ENCODE data around the gene ROR1. TPM values are rescaled to one million over a fixed set of nuclear protein-coding genes. Genes with fewer than 3 reads are reported as not detected.
A peak's percentile ranks its signal among the peaks of the same experiment; 100 is the strongest.
"Not testable (repeated sequence)": the region's sequence is repeated elsewhere in the genome, so short reads cannot be mapped to it uniquely, and the experiment has no call there.

ROR1 gene
- polyA plus RNA-seq, 1 donor = 8.8 TPM

DNA sequence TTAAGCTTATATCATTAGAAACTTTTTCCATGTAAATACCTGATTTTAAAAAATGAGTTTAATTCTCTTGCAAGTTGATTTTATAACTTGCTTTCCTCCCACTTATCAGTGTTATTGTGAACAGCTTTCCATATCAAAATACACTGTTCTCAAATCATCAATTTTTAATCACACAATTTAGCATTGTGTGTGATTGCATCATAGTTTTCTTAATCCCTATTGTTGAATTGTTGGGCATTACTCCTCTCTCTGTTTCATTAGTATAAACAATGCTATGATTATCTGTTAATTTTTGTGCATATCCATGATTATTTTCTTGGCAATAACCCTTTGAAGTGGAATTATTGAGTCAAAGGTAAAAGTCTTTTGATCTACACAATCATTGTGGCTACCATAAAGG lies 48.7 kb downstream of the ROR1 start:
- no peak for DNase-seq (ENCODE audit: low read depth)

DNA sequence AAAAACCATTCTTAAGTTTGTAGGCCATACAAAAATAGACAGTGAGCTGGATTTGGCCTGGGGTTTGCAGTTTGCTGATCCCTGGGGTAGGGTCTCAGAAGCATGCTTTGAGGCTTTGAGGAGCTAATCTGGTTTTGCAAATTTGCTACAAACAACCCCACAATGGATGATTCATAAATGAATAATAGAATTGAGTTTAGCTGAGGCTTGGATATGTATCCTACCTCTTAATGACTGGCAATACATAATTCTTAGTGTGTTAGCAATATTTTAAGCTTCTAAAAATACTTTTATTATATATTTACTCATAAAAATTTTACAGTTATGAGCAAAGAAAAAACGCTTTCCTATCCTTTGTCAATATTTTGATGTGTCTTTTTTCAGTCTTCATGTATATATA lies 50.6 kb downstream of the ROR1 start:
- no peak for DNase-seq (ENCODE audit: low read depth)

DNA sequence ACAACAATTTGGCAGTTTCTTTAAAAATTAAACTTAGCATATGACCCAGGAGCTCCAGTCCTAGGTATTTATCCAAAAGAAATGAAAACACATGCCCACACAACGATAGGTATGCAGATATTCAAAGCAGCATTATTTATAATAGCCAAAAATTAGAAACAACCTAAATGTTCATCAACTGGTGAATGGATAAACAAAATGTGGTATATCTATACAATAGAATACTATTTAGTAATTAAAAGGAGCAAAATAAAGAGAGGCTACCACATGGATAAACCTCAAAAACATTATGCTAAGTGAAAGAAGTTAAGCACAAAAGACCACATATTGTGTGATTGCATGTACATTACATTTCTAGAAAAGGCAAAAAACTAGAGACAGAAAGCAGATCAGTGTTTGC lies 51.3 kb downstream of the ROR1 start:
- DNase-seq (ENCODE audit: low read depth) = no peak

DNA sequence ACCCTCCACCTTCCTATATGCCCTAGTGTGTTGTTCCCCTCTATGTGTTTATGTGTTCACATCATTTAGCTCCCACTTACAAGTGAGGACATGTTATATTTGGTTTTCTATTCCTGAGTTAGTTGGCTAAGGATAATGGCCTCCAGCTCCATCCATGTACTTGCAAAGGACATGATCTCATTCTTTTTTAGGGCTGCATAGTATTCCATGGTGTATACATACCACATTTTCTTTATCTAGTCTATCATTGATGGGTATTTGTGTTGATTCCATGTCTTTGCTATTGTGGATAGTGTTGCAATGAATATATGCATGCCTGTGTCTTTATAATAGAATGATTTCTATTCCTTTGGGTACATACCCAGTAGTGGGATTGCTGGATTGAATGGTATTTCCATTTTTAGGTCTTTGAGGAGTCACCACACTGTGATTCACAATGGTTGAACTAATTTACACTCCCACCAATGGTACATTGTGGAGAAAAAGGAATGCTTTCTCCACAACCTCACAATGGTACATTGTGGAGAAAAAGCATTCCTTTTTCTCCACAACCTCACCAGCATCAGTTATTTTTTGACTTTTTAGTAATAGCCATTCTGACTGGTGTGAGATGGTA lies 52.5 kb downstream of the ROR1 start:
- DNase-seq (ENCODE audit: low read depth) = not testable (repeated sequence)

DNA sequence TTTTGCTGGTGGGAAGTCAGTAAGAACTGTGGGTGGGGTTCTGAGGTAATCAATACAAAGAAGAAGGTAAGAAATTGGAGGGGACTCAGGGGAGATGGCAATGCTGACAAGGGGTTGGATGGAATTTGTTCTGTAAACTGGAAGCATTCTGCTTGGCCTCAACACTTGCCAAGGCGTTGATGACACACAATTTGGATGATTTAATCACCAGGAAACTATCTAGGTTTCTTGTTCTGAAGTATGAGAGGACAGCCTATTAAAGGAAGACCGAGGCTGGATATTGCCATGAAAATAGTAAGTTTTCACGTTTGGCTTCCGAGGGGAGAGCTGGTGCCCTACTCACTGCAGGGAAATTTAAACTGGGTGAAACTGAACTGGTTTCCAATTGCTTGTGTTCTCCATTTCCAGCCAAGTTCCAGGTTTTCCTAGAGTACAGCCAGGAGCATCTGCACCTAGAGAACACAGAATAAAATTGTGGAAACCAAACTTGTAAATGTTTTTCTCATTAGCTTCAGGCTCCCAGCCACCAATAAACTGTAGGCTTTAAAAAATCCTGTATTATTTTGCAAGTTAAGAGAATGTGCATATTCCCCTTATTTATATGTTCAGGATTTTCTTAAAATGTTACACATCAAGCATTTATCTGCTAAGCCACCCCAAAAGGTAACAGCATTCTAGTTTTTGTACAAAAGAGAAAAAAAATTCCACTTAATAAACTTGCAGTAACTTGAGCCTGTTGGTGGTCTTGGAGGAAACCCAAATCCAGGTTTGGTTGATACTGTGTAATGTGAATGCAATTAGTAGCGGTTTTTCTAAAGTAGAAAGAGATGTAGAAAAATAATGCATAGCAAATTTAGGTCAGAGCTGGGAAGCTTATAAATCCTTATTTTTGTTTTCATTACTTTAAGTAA lies 53.8 kb downstream of the ROR1 start:
- peak; percentile 29 for DNase-seq (ENCODE audit: low read depth)

DNA sequence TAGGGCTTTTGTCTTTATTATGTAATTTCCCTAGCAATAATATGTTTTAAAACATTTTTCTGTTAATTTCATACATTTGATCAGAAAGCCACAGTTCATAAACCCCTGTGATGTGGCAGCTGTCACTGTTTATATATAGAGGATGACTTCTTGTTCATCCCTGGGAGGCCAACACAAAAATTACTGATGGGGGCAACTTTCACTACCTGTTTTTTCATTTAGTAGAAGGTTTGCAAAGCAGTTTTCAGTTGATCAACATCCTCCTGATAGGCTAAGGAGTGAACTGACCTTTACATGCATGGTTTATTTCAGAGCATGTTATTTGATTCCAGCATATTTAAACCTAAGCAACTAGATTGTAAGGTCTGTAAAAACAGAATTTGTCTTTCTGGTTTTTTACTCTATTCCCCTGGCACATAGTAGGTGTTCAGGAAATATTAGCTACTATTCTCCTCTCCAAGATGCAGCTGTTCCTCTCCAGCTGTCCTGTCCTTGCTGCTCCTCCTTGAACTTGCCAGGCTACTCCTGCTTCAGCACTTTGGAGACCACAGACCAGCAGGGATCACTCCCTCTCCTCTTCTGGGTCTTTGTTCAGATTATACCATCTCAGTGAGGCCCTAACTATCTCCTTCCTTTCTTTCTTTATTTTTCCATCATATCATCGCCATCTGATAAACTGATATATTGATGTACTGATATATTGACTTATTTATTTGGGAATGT lies 54.7 kb downstream of the ROR1 start:
- no peak for DNase-seq (ENCODE audit: low read depth)

DNA sequence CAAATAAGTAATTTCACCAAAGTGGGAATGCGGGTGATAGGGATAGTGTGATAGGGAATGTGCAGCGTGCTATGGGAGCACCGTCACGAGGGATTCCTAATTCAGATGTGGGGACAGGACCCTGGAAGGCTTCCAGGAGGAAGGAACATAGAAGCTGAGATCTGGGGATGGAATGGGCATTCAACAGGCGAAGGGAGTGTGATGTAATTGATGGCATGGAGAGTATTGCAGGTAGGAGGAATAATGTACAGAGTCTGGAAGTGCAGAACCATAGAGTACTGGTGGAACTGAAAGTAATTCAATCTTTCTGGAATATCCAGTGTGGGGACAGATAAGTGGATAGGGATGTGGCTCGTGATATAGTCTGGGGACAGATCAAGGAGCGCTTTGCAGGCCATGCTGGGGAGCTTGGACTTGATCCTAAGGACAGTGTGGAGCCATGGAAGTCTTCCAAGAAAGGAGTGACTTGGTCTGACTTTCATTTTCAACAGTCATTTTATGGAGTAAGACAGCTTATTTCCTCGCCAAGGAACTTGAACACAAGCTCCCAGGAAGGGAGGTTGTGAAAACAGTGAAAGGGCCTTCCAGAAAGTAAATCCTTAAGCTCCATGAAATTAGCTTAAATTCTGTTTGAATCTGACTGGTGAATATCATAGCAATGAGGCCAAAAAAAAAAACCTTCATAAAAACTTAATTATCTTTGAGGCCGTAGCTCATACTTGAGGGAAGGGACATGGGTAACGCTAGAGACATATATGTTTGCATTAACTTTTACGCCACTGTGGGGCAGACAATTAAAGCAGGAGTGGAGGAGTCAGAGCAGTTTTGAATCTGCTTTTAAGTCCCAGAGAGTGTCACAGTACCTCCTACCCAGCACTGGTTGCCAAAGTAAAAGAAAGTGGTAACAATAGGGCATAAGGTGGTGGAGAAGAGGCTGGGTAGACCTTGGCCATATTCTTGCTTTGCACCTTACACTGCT lies 55.8 kb downstream of the ROR1 start:
- DNase-seq (ENCODE audit: low read depth) = peak; percentile 73

DNA sequence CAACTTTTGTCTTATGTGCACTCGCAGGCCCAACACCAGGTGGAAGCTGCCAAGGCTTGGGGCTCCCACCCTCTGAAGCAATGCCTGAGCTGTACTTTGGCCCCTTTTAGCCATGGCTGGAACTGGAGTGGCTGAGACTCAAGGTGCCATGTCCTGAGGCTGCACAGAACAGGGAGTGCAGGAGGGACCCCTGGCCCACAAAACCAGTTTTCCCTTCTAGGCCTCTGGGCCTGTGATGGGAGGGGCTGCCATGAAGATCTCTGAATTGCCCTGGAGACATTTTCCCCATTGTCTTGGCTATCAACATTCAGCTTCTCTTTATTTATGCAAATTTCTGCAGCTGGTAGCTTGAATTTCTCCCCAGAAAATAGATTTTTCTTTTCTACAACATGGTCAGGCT lies 57.6 kb downstream of the ROR1 start:
- DNase-seq (ENCODE audit: low read depth) = no peak

DNA sequence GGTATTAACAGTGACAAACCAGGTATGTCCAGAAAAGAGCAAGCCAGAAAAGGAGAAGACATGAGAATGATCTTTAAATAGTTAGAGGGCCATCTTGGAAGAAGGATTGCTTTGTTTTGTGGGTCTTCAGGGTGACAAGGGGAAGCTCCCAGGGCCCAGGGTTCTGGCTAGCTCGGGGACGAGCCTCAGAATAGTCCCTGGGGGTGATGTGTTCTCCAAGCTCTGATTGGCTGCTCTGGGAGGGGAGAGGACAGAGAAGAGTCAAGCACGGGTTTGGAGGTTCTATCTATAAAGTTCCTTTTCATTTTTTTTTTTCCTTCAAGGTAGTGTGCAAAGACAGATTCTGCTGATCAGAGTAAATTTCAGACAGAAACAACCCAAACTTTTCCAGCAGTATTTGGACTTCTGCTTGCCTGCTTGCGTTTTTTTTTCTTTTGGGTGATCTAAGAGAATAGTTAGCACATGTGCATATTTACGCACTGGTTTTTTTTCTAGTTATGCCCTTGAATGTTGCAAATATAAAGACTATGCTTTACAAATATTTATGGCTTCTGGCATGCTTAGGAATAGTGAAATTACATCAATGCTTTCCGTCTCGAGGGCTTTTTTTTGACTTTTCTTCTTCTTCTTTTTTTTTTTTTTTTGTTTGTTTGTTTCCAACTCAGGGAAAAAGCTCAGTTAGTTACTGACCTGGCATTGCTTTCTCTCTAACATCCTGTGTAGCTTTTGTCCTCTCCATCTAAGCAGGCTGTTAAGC lies 59.7 kb downstream of the ROR1 start:
- no peak for DNase-seq (ENCODE audit: low read depth)

DNA sequence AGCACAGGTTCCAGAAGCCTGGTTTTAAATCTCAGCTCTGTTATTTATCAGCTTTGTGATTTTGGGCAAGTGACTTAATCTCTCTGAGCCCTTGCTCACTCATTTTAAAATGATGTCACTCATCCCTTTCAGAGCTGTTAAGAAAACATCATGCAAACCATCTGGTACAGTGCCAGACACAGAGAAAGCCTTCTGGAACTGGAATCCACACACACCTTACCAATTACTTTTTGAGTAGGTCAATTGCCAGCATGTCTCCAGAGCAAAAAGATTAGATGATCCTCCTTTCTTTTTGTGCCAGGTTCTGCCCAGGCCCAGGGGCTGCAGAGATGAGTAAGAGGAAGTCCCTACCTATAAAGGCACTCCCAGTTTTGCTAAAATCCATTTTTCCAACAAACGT lies 61.3 kb downstream of the ROR1 start:
- DNase-seq (ENCODE audit: low read depth) = no peak

DNA sequence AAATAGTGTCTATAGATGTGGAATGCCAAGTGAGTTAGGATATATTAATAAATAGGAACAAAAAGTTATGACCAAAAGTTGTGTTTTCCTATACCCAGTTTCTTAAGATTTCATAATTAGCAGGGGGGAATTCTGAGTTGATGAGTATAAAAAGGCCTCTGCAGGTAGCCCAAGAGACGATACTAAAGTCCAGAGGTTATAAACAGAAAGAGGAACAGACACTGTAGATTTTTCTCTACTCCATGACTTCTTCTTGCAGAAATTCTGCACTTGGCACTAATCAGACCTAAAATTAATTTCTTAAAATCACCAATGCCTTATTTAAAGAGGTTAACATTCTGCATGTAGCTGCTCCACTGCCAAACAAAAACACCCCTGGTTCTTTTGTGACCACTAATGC lies 62.6 kb downstream of the ROR1 start:
- no peak for DNase-seq (ENCODE audit: low read depth)

DNA sequence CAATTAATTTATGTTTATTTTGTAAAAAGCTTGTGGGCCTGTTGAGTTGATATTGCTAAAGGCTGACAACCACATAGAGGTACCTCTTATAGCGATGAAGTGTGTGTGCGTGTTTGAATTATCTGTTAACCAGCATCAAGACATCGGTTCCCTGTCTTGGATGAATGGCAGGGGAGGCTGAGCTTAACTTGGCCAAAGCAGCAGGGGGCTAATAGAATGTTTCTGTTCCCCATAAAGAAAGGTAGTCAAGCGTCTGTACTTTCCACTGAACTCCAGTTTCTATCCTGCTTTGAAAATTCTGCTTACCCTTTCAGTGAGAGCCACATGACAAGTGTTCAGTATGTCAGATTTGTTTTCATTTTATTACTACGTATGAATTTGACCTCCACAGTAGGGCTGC lies 63.0 kb downstream of the ROR1 start:
- DNase-seq (ENCODE audit: low read depth) = no peak

DNA sequence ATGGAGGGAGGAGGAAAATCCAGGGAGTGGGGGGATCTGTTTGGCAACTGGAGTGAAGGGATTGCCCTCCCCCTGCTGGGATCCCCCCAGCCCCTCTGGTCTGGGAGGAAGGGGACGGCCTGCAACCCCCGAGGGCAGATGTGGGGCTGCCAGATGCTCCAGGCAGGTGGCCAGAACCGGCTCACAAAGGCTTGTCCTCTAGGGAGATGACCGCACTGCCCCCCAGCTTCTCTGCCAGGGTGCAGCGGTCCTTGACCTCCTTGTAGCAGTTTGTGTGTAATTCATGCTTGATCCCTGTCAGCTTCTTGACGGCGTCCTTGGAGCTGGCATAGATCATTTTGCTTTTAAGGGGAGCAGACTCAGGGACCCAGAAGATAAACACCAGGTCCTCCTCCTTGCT lies 69.2 kb downstream of the ROR1 start:
- DNase-seq (ENCODE audit: low read depth) = no peak

DNA sequence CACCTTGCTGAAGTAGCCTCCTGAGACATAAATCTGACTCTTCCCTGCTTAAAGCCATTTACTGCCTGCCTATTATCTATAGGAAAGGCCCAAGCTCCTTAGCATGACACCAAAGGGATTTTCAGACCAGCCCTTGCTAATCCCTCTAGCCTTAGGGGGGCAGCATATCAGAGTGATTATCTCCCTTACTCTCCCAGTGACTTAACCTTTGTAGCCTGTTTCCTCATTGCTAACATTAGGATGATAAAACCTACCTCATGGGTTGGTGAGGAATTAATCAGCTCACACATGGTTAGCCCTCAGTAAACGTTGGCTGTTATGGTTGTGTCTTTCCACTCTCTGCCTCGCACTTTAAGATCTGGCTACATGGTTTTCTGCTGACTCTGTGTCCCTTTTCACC lies 70.1 kb downstream of the ROR1 start:
- DNase-seq (ENCODE audit: low read depth) = no peak

DNA sequence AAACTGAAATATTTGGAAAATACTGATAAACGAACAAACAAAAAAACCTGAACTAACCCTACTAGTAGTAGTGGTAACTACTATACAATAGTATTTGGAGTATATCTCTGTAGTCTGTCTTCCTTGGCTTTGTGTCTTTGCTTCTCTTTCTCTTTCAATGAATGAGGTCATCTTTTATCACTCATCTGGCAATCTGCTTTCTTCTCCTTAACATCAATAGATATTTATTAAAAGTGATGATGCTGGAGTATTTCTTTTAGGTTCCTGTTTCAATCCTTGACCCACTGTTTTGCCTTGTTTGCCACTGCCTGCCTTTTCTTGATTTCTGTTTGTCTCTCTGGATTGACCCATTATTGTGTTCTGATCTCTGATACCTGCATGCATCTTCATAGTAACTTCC lies 71.5 kb downstream of the ROR1 start:
- no peak for DNase-seq (ENCODE audit: low read depth)

DNA sequence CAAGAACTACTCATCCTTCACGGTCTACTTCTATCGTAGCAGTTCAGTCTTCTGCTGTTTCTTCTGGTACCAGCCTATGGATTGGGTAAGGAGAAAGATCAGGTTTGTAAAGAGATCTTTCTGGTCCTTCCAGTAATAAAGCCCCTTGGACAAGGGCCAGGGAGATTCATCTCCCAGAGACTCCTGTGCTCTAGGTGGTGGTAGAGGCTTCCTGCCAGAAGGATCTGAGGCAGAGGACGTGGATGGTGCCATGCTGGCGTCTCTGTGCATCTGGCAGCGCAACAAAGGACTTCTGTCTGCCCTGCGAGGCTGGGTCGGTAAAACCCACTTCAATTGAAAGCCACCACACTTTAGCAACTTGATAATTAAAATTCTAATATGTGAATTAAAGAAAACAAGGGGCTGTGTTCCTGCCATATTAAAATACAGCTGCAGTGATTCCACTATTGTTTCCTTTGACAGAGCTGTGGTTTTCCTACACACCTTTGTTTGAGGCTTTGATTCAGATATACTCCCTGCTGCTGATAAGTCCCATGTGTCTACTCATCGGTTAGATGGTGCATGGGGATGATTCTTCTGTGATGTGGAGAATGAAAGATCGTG lies 73.6 kb downstream of the ROR1 start:
- DNase-seq (ENCODE audit: low read depth) = no peak

DNA sequence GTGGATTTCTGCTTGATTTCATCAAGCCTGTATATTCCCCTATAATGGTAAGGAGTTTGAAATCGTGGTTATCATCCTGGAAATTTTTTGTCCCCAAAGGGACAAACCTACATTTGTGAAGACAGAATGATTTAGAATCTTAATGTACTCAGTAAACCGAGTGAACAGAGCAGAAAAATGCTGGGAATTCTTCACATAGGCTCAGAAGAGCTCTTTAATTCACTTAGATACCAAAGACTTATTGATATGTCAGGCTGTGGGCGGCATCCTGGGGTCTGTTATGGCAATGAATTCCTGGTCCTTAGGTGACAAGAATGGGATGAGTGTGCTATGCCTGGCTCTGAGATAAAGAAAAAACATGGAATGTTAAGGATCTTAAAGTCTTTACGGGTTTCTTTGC lies 74.9 kb downstream of the ROR1 start:
- DNase-seq (ENCODE audit: low read depth) = no peak

DNA sequence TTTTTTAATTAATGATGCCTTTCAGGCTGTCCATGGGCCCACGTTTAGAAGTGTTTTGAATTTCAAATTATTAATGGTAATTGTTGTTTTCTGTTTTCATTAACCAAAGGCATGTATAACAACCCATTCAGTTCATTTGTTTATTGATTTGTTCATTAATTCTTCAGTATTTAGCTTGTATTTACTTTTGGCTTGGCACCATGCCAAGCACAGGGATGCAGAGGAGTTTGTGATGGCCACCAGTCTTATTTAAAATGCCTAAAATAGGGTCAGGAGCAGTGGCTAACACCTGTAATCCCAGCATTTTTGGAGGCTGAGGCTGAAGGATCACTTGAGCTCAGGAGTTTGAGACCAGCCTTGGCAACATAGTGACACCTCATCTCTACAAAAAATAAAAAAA lies 75.3 kb downstream of the ROR1 start:
- no peak for DNase-seq (ENCODE audit: low read depth)

DNA sequence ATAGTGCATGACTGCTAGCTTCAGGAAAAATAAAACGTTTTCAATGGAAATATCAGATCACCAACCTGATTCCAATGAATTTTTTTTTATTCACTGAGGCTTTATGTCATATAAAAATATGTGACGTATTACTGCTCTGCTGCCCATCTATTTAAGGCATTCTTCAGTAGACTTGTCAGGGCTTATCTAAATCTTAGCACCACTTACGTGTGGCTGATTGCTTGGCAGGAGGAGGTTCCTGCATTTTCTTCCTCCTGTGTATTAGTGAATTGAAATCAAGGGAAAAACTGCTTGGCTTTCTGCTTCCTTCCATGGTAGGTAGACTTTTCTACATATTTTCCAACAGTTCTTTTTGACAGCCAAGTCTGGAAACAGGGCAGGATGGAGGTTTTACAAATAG lies 80.3 kb downstream of the ROR1 start:
- DNase-seq (ENCODE audit: low read depth) = no peak

DNA sequence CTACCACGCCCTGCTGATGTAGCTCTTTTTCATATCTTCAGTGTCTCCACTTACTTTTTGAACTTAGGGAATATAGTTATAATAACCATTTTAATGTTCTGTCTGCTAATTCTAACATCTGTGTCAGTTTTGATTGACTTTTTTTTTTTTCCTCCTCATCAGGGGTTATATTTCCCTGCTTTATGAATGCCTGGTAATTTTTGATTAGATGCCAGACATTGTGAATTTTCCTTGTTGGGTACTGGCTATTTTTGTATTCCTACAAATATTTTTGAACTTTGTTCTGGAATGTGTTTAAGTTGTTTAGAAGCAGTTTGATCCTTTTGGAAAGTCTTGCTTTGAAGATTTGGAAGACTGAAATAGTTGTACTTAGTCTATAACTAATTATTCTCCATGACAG lies 82.1 kb downstream of the ROR1 start:
- DNase-seq (ENCODE audit: low read depth) = no peak

Data from forelimb muscle (tissue), 1 donor.